HCT116 (cell line): ENCODE measurements around the gene CILP2. TPM values are rescaled to one million over a fixed set of nuclear protein-coding genes. Genes with fewer than 3 reads are reported as not detected.

Experiments used
- ATAC-seq: fragments of 200-7000 bp; cut with Tn5 transposase; 2 replicates; pipeline ENCODE4 v1.9.1; 2020; ENCODE audit warnings: mild to moderate bottlenecking, moderate library complexity
- BruUV-seq: library from RNA; stranded (reverse); fragments of 400-500 nt; replicated peaks from 2 replicates; lab custom pipeline; 2021; lab: Mats Ljungman, UMichigan
- CTCF ChIA-PET: fragments of 300-600 bp; sonication (Branson Sonifier 250); formaldehyde crosslinking; loops from one replicate; lab custom pipeline; 2021; ENCODE audit warnings: antibody characterized with exemption; lab: Charles Lee
- POLR2A ChIA-PET: fragments of 300-600, 350-600 bp; sonication (Branson Sonifier 250); formaldehyde crosslinking; loops from one replicate; lab custom pipeline; 2021; ENCODE audit warnings: antibody characterized with exemption; lab: Charles Lee
- RAD21 ChIA-PET, 2 experiments: fragments of 300-600 bp; sonication (Branson Sonifier 250); formaldehyde crosslinking; loops; one replicate each; lab custom pipeline; 2023; ENCODE audit warnings: low total read pairs in 2 of 2; ENCODE audit not compliant: uncharacterized antibody in 2 of 2, unreplicated experiment in 2 of 2, low non-redundant PET in 1 of 2; lab: Charles Lee
- DNase-seq: peaks from one replicate; pipeline ENCODE4 v3.0.0-alpha.2; 2010; ENCODE audit warnings: low read depth, low spot score
- H2AFZ ChIP-seq: fragments of 200-600 bp; shearing (Covaris generic), sonication (generic); 2 replicates; pipeline ENCODE4 v1.6.1; 2017; ENCODE audit warnings: low read depth, mixed run types, mixed read lengths, antibody characterized with exemption, low read length; ENCODE audit not compliant: poor library complexity, severe bottlenecking
- H3K27ac ChIP-seq: 2 replicates; pipeline ENCODE4 v1.5.1; 2012; ENCODE audit warnings: low read depth, low read length
- H3K27me3 ChIP-seq: fragments of 200-600 bp; sonication (generic); 2 replicates; pipeline ENCODE4 v1.6.1; 2016; ENCODE audit warnings: mixed run types, low read length, mixed read lengths; ENCODE audit not compliant: insufficient read depth
- H3K36me3 ChIP-seq, 2 experiments: fragments of 200-500 bp in 1 of 2; fragments of 200-600 bp in 1 of 2; sonication (Bioruptor generic) in 1 of 2; sonication (generic) in 1 of 2; 2 replicates each; pipeline versions ENCODE4 v1.5.1 to v1.6.1; 2014 to 2016; ENCODE audit warnings: low read length in 2 of 2, inconsistent platforms in 1 of 2, mixed read lengths in 1 of 2, mixed run types in 1 of 2; ENCODE audit not compliant: insufficient read depth in 2 of 2, control insufficient read depth in 1 of 2
- H3K4me1 ChIP-seq, 2 experiments: fragments of 200-600 bp in 1 of 2; sonication (generic) in 1 of 2; 2 replicates each; pipeline versions ENCODE4 v1.5.1 to v1.6.1; 2012 to 2017; ENCODE audit warnings: low read length in 2 of 2, inconsistent platforms in 1 of 2, mild to moderate bottlenecking in 1 of 2, mixed read lengths in 1 of 2, mixed run types in 1 of 2, moderate library complexity in 1 of 2; ENCODE audit not compliant: insufficient read depth in 2 of 2, control insufficient read depth in 1 of 2
- H3K4me2 ChIP-seq: fragments of 200-600 bp; sonication (generic); 2 replicates; pipeline ENCODE4 v1.6.1; 2017; ENCODE audit warnings: mixed run types, low read length, mixed read lengths
- H3K4me3 ChIP-seq, 2 experiments: fragments of 200-600 bp in 1 of 2; sonication (generic) in 1 of 2; replicated peaks in 1 of 2; 2 replicates each; pipeline ENCODE4 v1.5.1; 2011 to 2016; ENCODE audit warnings: low read length in 2 of 2, control low read depth in 1 of 2, low read depth in 1 of 2, mild to moderate bottlenecking in 1 of 2, mixed read lengths in 1 of 2, mixed run types in 1 of 2
- H3K79me2 ChIP-seq: fragments of 200-600 bp; sonication (generic); 2 replicates; pipeline ENCODE4 v1.6.1; 2017; ENCODE audit warnings: mild to moderate bottlenecking, mixed run types, low read length, moderate library complexity, mixed read lengths; ENCODE audit not compliant: insufficient read depth
- H3K9ac ChIP-seq: fragments of 200-600 bp; sonication (generic); 2 replicates; pipeline ENCODE4 v1.6.1; 2016; ENCODE audit warnings: low read length, mixed read lengths
- H3K9me2 ChIP-seq: fragments of 200-600 bp; sonication (generic), shearing (Covaris generic); 2 replicates; pipeline ENCODE4 v1.6.1; 2017; ENCODE audit warnings: mixed run types, mild to moderate bottlenecking, moderate library complexity; ENCODE audit not compliant: insufficient read depth
- H3K9me3 ChIP-seq, 2 experiments: fragments of 200-500 bp in 1 of 2; fragments of 200-600 bp in 1 of 2; sonication (Bioruptor generic) in 1 of 2; sonication (generic) in 1 of 2; 2 replicates each; pipeline ENCODE4 v1.6.1; 2014 to 2017; ENCODE audit warnings: low read length in 2 of 2, mixed read lengths in 2 of 2, inconsistent platforms in 1 of 2, low read depth in 1 of 2, mild to moderate bottlenecking in 1 of 2, mixed run types in 1 of 2, moderate library complexity in 1 of 2; ENCODE audit not compliant: control insufficient read depth in 1 of 2, insufficient read depth in 1 of 2
- H4K20me1 ChIP-seq: fragments of 200-600 bp; sonication (generic), shearing (Covaris generic); 2 replicates; pipeline ENCODE4 v1.6.1; 2017; ENCODE audit warnings: mixed run types, mild to moderate bottlenecking, moderate library complexity; ENCODE audit not compliant: insufficient read depth
- CTCF ChIP-seq, 3 experiments: fragments of 200-600 bp in 1 of 3; sonication (generic) in 1 of 3; IDR thresholded peaks in 2 of 3; conservative IDR thresholded peaks in 1 of 3; 2 replicates each; pipeline ENCODE4 v1.5.1; 2012 to 2017; ENCODE audit warnings: low read depth in 2 of 3, low read length in 2 of 3, antibody characterized with exemption in 1 of 3, borderline replicate concordance in 1 of 3, control low read depth in 1 of 3, mild to moderate bottlenecking in 1 of 3, mixed read lengths in 1 of 3, mixed run types in 1 of 3, moderate library complexity in 1 of 3; ENCODE audit not compliant: insufficient read depth in 1 of 3
- ELF1 ChIP-seq: IDR thresholded peaks from 2 replicates; pipeline ENCODE4 v1.6.1; 2012; ENCODE audit warnings: low read depth, borderline replicate concordance
- EZH2phosphoT487 ChIP-seq: fragments of 200-600 bp; IDR thresholded peaks from 2 replicates; pipeline ENCODE4 v1.6.1; 2018; ENCODE audit warnings: antibody characterized with exemption, borderline replicate concordance
- FOSL1 ChIP-seq: IDR thresholded peaks from 2 replicates; pipeline ENCODE4 v1.6.1; 2012; ENCODE audit warnings: low read depth
- RAD21 ChIP-seq: IDR thresholded peaks from 2 replicates; pipeline ENCODE4 v1.6.1; 2012; ENCODE audit warnings: low read depth, mild to moderate bottlenecking
- SIN3A ChIP-seq: IDR thresholded peaks from 2 replicates; pipeline ENCODE4 v1.6.1; 2012; ENCODE audit warnings: low read depth
- SRF ChIP-seq: IDR thresholded peaks from 2 replicates; pipeline ENCODE4 v1.6.1; 2012; ENCODE audit warnings: low read depth
- TCF7L2 ChIP-seq: IDR thresholded peaks from 2 replicates; pipeline ENCODE4 v1.7.0; 2011; ENCODE audit warnings: borderline replicate concordance, inconsistent platforms; ENCODE audit not compliant: insufficient read depth, insufficient read length; ENCODE audit errors: extremely low read depth
- ZBTB33 ChIP-seq: IDR thresholded peaks from 2 replicates; pipeline ENCODE4 v1.6.1; 2011; ENCODE audit warnings: mild to moderate bottlenecking, low read length, moderate library complexity; ENCODE audit not compliant: insufficient replicate concordance; ENCODE audit errors: extremely low read depth
- ZFX ChIP-seq: fragments of 450-650 bp; IDR thresholded peaks from 2 replicates; pipeline ENCODE4 v1.6.1; 2017
- ZNF274 ChIP-seq: fragments of 200-500 bp; sonication (Bioruptor generic); IDR thresholded peaks from 2 replicates; pipeline ENCODE4 v1.6.1; 2014; ENCODE audit warnings: mild to moderate bottlenecking, low read depth, low read length, inconsistent platforms
- intact Hi-C: fragments of 100-400 bp; cut with micrococcal nuclease; formaldehyde crosslinking; loops from 2 replicates; pipeline ENCODE4 v1.10.0; 2022
- total RNA-seq: library from RNA; stranded (reverse); gene quantifications from one replicate; pipeline ENCODE4 v1.2.1, GENCODE V29; 2021; ENCODE audit not compliant: unreplicated experiment
- TF ChIP-seq, protein P1 (sequence below): IDR thresholded peaks from 2 replicates; pipeline ENCODE4 v1.6.1; 2012

The CILP2 gene
- total RNA-seq, 1 experiment from 2014 or later = 13.1 TPM

- POLR2A ChIA-PET = no interaction called here
- intact Hi-C loops = loop anchor here (10.0 kb wide), 1 partner anchor 229 kb away; no protein-coding TSS in a partner anchor
- H4K20me1 ChIP-seq = no peaks in the 10 kb centered on the region
Observed at GRCh38 chr19:19545707-19546106, 7.6 kb downstream of the CILP2 start.

DNA sequence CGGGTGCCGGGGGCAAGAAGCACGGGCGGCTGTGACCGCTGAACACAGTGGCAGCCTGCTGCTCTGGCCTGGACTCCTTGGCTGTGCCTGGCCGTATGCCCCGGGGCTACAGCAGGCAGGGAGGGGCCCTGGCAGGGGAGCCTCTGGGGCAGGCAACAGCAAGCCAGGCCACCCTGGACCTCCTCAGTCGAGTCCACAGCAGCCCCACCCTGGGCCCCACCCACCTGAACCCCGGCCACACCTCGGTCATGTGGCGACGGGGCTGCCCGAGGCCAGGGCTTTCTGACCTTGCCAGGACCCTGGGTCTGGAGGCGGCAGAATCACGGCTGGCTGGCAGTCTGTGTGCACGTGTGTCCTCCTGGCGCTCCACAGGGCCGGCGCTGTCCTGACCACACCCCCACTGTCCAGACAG is 8.7 kb downstream of the CILP2 start:
- TF ChIP-seq ELF1 (no peak), CTCF (IDR thresholded peaks at IDR 0.05 in 2 of 3, conservative IDR thresholded peaks at IDR 0.05 in 1 of 3; ENCODE audit: borderline replicate concordance in 1 of 3, insufficient read depth in 1 of 3, low read depth in 2 of 3, low read length in 2 of 3) (no peak), ZNF274 (no peak), SIN3A (no peak), FOSL1 (no peak), ZFX (no peak), SRF (no peak), TCF7L2 (no peak)
- TF ChIP-seq, protein P1, sequence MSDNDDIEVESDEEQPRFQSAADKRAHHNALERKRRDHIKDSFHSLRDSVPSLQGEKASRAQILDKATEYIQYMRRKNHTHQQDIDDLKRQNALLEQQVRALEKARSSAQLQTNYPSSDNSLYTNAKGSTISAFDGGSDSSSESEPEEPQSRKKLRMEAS = no peak
- Histone ChIP-seq H3K4me2 (no peak overlapping the region), H3K9ac (no peak overlapping the region), H3K36me3 (no peaks in the 10 kb centered on the region), H3K9me2 (no peaks in the 10 kb centered on the region), H3K4me1 (peaks cover under 1 to 2% of the 10 kb centered on the region in 2 experiments; a peak in 2 of 4 replicates), H2AFZ (no peak overlapping the region), H3K79me2 (no peaks in the 10 kb centered on the region), H3K27me3 (no peaks in the 10 kb centered on the region), H4K20me1 (no peaks in the 10 kb centered on the region), H3K27ac (no peak overlapping the region), H3K4me3 (no peak overlapping the region), H3K9me3 (no peaks in the 10 kb centered on the region)
- ChIA-PET POLR2A (no interaction called here), CTCF (no interaction called here), RAD21 (no interaction called here)
- no TSS peak for BruUV-seq
- DNase-seq (no peak), ATAC-seq (no peak)
- intact Hi-C loops = loop anchor here (10.0 kb wide), 1 partner anchor 228 kb away; no protein-coding TSS in a partner anchor

More at GRCh38 chr19:19545707-19546106, 7.6 kb downstream of the CILP2 start:
- no TSS peak for BruUV-seq
- ATAC-seq (no peak), DNase-seq (no peak)
- no peaks in the 10 kb centered on the region for H3K36me3 ChIP-seq
- H2AFZ ChIP-seq = no peak overlapping the region
- ChIA-PET CTCF (no interaction called here), RAD21 (no interaction called here)
- no peak overlapping the region for H3K4me3 ChIP-seq
- TF ChIP-seq ELF1 = no peak
- no peak for TF ChIP-seq RAD21
- no peak for TF ChIP-seq ZBTB33
- no peak for TF ChIP-seq EZH2phosphoT487
- H3K9ac ChIP-seq = no peak overlapping the region
- no peak overlapping the region for H3K4me2 ChIP-seq
- H3K27ac ChIP-seq = no peak overlapping the region
- no peaks in the 10 kb centered on the region for H3K9me2 ChIP-seq
- no peaks in the 10 kb centered on the region for H3K79me2 ChIP-seq
- peaks cover 7 to 12% of the 10 kb centered on the region in 2 experiments for H3K4me1 ChIP-seq
- no peaks in the 10 kb centered on the region for H3K9me3 ChIP-seq
- H3K27me3 ChIP-seq = no peaks in the 10 kb centered on the region
